ENCODE measurements around the gene P4HB.

DNA sequence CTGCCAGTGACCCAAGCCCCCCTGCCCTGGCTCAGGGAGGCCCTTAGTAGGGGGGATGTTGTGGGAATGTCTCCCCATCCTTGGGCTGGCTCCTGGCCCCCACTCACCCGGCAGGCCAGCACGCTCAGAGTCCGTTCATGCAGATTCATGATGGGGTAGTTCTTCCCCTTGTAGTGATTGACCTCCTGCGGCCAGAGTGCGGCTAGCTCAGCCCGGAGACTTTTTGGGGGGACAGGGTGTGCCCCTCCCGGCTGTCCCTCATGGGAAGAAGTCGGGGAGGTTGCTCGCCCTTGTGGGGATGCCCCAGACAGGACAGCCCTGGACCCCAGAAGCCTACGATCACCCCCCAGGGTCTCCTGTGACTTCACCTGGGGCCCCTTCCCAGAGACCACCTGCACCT, 45.7 kb upstream of the P4HB start:
- TF ChIP-seq POLR2AphosphoS5 (IDR thresholded peaks at IDR 0.05) (no peak), EP300 (conservative IDR thresholded peaks at IDR 0.05; ENCODE audit: poor library complexity, severe bottlenecking) (no peak), TAF1 (IDR thresholded peaks at IDR 0.05; ENCODE audit: low read depth) (no peak), EZH2 (IDR thresholded peaks at IDR 0.05; ENCODE audit: borderline replicate concordance, insufficient read depth, low read length, poor library complexity, severe bottlenecking) (no peak), RAD21 (conservative IDR thresholded peaks at IDR 0.05) (no peak), SMC3 (conservative IDR thresholded peaks at IDR 0.05; ENCODE audit: poor library complexity) (no peak)
- TF ChIP-seq, protein P1, sequence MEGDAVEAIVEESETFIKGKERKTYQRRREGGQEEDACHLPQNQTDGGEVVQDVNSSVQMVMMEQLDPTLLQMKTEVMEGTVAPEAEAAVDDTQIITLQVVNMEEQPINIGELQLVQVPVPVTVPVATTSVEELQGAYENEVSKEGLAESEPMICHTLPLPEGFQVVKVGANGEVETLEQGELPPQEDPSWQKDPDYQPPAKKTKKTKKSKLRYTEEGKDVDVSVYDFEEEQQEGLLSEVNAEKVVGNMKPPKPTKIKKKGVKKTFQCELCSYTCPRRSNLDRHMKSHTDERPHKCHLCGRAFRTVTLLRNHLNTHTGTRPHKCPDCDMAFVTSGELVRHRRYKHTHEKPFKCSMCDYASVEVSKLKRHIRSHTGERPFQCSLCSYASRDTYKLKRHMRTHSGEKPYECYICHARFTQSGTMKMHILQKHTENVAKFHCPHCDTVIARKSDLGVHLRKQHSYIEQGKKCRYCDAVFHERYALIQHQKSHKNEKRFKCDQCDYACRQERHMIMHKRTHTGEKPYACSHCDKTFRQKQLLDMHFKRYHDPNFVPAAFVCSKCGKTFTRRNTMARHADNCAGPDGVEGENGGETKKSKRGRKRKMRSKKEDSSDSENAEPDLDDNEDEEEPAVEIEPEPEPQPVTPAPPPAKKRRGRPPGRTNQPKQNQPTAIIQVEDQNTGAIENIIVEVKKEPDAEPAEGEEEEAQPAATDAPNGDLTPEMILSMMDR (IDR thresholded peaks at IDR 0.05; ENCODE audit: poor library complexity, severe bottlenecking), result no peak
- TF ChIP-seq, protein P2, sequence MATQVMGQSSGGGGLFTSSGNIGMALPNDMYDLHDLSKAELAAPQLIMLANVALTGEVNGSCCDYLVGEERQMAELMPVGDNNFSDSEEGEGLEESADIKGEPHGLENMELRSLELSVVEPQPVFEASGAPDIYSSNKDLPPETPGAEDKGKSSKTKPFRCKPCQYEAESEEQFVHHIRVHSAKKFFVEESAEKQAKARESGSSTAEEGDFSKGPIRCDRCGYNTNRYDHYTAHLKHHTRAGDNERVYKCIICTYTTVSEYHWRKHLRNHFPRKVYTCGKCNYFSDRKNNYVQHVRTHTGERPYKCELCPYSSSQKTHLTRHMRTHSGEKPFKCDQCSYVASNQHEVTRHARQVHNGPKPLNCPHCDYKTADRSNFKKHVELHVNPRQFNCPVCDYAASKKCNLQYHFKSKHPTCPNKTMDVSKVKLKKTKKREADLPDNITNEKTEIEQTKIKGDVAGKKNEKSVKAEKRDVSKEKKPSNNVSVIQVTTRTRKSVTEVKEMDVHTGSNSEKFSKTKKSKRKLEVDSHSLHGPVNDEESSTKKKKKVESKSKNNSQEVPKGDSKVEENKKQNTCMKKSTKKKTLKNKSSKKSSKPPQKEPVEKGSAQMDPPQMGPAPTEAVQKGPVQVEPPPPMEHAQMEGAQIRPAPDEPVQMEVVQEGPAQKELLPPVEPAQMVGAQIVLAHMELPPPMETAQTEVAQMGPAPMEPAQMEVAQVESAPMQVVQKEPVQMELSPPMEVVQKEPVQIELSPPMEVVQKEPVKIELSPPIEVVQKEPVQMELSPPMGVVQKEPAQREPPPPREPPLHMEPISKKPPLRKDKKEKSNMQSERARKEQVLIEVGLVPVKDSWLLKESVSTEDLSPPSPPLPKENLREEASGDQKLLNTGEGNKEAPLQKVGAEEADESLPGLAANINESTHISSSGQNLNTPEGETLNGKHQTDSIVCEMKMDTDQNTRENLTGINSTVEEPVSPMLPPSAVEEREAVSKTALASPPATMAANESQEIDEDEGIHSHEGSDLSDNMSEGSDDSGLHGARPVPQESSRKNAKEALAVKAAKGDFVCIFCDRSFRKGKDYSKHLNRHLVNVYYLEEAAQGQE (IDR thresholded peaks at IDR 0.05; ENCODE audit: borderline replicate concordance), result no peak
